Endothelial cell of umbilical vein (primary cell): ENCODE data around the gene DAPL1.
"Not testable (repeated sequence)": the region's sequence is repeated elsewhere in the genome, so short reads cannot be mapped to it uniquely, and the experiment has no call there.

Source experiments
- EZH2 ChIP-seq: IDR thresholded peaks from 2 replicates; pipeline ENCODE4 v1.6.1; 2012; ENCODE audit warnings: borderline replicate concordance, low read depth, mild to moderate bottlenecking, moderate library complexity, low read length, inconsistent platforms; ENCODE audit not compliant: severe bottlenecking
- JUN ChIP-seq: IDR thresholded peaks from 2 replicates; pipeline ENCODE4 v1.6.1; 2011; ENCODE audit warnings: borderline replicate concordance, low read depth; ENCODE audit not compliant: insufficient read length, insufficient read depth
- POLR2A ChIP-seq: IDR thresholded peaks from 2 replicates; pipeline ENCODE4 v1.6.1; 2012; ENCODE audit warnings: low read depth, mild to moderate bottlenecking, control low read depth, low read length
- TF ChIP-seq, protein P1 (sequence below), 2 donors: IDR thresholded peaks; 1 replicate in 1 of 2; 2 replicates in 1 of 2; pipeline ENCODE4 v1.5.1; 2011; ENCODE audit warnings: low read length in 2 of 2, mild to moderate bottlenecking in 2 of 2, moderate library complexity in 2 of 2, control low read depth in 1 of 2, inconsistent platforms in 1 of 2, low read depth in 1 of 2; ENCODE audit not compliant: insufficient read depth in 1 of 2; ENCODE audit errors: extremely low read depth in 1 of 2

DNA sequence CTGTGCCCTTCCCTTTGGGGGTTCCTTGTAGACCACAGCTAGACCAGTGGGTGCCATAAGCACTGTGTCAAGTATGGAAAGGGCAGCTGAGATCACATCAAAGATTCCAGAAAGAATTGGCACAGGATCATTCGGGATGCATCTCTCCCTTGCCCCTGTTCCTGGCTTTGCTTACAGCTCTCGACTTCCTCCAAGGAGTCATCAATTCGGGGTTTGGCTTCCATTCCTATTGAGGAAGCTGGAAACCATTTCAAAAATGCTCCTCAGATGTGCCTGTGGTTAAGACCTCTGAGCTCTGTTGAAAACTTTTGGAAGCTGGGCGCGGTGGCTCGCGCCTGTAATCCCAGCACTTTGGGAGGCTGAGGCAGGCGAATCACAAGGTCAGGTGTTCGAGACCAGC lies 65.1 kb downstream of the DAPL1 start:
- TF ChIP-seq POLR2A, JUN, EZH2: not testable (repeated sequence)
- TF ChIP-seq, protein P1, sequence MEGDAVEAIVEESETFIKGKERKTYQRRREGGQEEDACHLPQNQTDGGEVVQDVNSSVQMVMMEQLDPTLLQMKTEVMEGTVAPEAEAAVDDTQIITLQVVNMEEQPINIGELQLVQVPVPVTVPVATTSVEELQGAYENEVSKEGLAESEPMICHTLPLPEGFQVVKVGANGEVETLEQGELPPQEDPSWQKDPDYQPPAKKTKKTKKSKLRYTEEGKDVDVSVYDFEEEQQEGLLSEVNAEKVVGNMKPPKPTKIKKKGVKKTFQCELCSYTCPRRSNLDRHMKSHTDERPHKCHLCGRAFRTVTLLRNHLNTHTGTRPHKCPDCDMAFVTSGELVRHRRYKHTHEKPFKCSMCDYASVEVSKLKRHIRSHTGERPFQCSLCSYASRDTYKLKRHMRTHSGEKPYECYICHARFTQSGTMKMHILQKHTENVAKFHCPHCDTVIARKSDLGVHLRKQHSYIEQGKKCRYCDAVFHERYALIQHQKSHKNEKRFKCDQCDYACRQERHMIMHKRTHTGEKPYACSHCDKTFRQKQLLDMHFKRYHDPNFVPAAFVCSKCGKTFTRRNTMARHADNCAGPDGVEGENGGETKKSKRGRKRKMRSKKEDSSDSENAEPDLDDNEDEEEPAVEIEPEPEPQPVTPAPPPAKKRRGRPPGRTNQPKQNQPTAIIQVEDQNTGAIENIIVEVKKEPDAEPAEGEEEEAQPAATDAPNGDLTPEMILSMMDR (IDR thresholded peaks at IDR 0.05; ENCODE audit: extremely low read depth in 1 of 2, insufficient read depth in 1 of 2, low read depth in 1 of 2, low read length in 2 of 2), result not testable (repeated sequence)
